Measurements from ENCODE around the gene PPT2. TPM values are rescaled to one million over a fixed set of nuclear protein-coding genes. Genes with fewer than 3 reads are reported as not detected.

Gene PPT2
- total and polyA plus RNA-seq, 2 of the 8 experiments (the other 6 are each of a cell fraction or from before 2014, with no cell fraction given): 24.1 to 39.5 TPM

- TF ChIP-seq SIN3A (conservative IDR thresholded peaks at IDR 0.05 in 1 of 2, IDR thresholded peaks at IDR 0.05 in 1 of 2; ENCODE audit: low read depth in 1 of 2, low read length in 2 of 2) (no peak), ZNF274 (IDR thresholded peaks at IDR 0.05; ENCODE audit: borderline replicate concordance, extremely low read depth, low read length) (no peak), RFX5 (IDR thresholded peaks at IDR 0.05; ENCODE audit: borderline replicate concordance, low read depth, low read length) (no peak), KDM5A (IDR thresholded peaks at IDR 0.05; ENCODE audit: low read length) (no peak), SIRT6 (IDR thresholded peaks at IDR 0.05; ENCODE audit: low read length) (no peak), SIX5 (IDR thresholded peaks at IDR 0.05; ENCODE audit: low read depth, low read length) (no peak)
Observed at GRCh38 chr6:32109765-32110160, 44.2 kb upstream of the PPT2 start (continued).

Measured in H1 (cell line).